KOPT-K1 (cell line): ENCODE results near the gene AADAC.
"Not testable (repeated sequence)": the region's sequence is repeated elsewhere in the genome, so short reads cannot be mapped to it uniquely, and the experiment has no call there.

Experiments used
- H3K27ac ChIP-seq: fragments of 200-600 bp; sonication (generic); 2 replicates; pipeline ENCODE4 v1.5.1; 2016; ENCODE audit warnings: antibody characterized with exemption, mild to moderate bottlenecking, low read depth, low read length; ENCODE audit not compliant: poor library complexity, severe bottlenecking
- H3K36me3 ChIP-seq: fragments of 200-600 bp; sonication (generic); 2 replicates; pipeline ENCODE4 v1.5.1; 2017; ENCODE audit warnings: antibody characterized with exemption, mild to moderate bottlenecking, low read length, moderate library complexity; ENCODE audit not compliant: insufficient read depth
- H3K9me3 ChIP-seq: fragments of 200-600 bp; sonication (generic); 2 replicates; pipeline ENCODE4 v1.5.1; 2017; ENCODE audit warnings: antibody characterized with exemption, low read length, mild to moderate bottlenecking; ENCODE audit not compliant: insufficient read depth, poor library complexity, severe bottlenecking

AADAC gene

GRCh38 chr3:151789853-151790463, 24.0 kb upstream of the AADAC start:
- no peaks in the 10 kb centered on the region for H3K9me3 ChIP-seq
- H3K36me3 ChIP-seq = no peaks in the 10 kb centered on the region
- no peak overlapping the region for H3K27ac ChIP-seq

- not testable (repeated sequence) for H3K27ac ChIP-seq, H3K36me3 ChIP-seq
Observed at GRCh38 chr3:151790763-151791162, 23.2 kb upstream of the AADAC start.

GRCh38 chr3:151792411-151792810, 21.5 kb upstream of the AADAC start:
- no peaks in the 10 kb centered on the region for H3K9me3 ChIP-seq
- H3K27ac ChIP-seq = no peak overlapping the region
- no peaks in the 10 kb centered on the region for H3K36me3 ChIP-seq

More at GRCh38 chr3:151790763-151791162, 23.2 kb upstream of the AADAC start:
- not testable (repeated sequence) for H3K9me3 ChIP-seq

GRCh38 chr3:151793636-151794035, 20.3 kb upstream of the AADAC start:
- Histone ChIP-seq H3K9me3 (no peaks in the 10 kb centered on the region), H3K27ac (no peak overlapping the region), H3K36me3 (no peaks in the 10 kb centered on the region)

GRCh38 chr3:151794080-151794479, 19.8 kb upstream of the AADAC start:
- Histone ChIP-seq H3K36me3 (no peaks in the 10 kb centered on the region), H3K9me3 (no peaks in the 10 kb centered on the region), H3K27ac (no peak overlapping the region)

- no peaks in the 10 kb centered on the region for H3K9me3 ChIP-seq
- H3K36me3 ChIP-seq = no peaks in the 10 kb centered on the region
- no peak overlapping the region for H3K27ac ChIP-seq
Observed at GRCh38 chr3:151795276-151795675, 18.6 kb upstream of the AADAC start.

GRCh38 chr3:151796105-151796680, 17.7 kb upstream of the AADAC start:
- Histone ChIP-seq H3K27ac (no peak overlapping the region), H3K36me3 (no peaks in the 10 kb centered on the region), H3K9me3 (no peaks in the 10 kb centered on the region)

GRCh38 chr3:151798466-151798865, 15.4 kb upstream of the AADAC start:
- Histone ChIP-seq H3K36me3 (no peaks in the 10 kb centered on the region), H3K27ac (no peak overlapping the region), H3K9me3 (no peaks in the 10 kb centered on the region)

- H3K36me3 ChIP-seq = no peaks in the 10 kb centered on the region
- H3K9me3 ChIP-seq = no peaks in the 10 kb centered on the region
- no peak overlapping the region for H3K27ac ChIP-seq
Observed at GRCh38 chr3:151800431-151800830, 13.5 kb upstream of the AADAC start.

GRCh38 chr3:151804267-151804666, 9.6 kb upstream of the AADAC start:
- no peaks in the 10 kb centered on the region for H3K36me3 ChIP-seq
- H3K9me3 ChIP-seq = peaks cover 20% of the 10 kb centered on the region
- no peak overlapping the region for H3K27ac ChIP-seq

- peaks cover 31% of the 10 kb centered on the region for H3K9me3 ChIP-seq
- H3K27ac ChIP-seq = no peak overlapping the region
- H3K36me3 ChIP-seq = no peaks in the 10 kb centered on the region
Observed at GRCh38 chr3:151806838-151807237, 7.1 kb upstream of the AADAC start.

GRCh38 chr3:151808926-151809325, 5.0 kb upstream of the AADAC start:
- not testable (repeated sequence) for H3K36me3 ChIP-seq, H3K27ac ChIP-seq
- H3K9me3 ChIP-seq = peaks cover 31% of the 10 kb centered on the region

GRCh38 chr3:151811474-151811873, 2.4 kb upstream of the AADAC start:
- Histone ChIP-seq H3K9me3 (peaks cover 31% of the 10 kb centered on the region), H3K36me3 (no peaks in the 10 kb centered on the region), H3K27ac (no peak overlapping the region)

- peaks cover 7% of the 10 kb centered on the region for H3K9me3 ChIP-seq
- no peak overlapping the region for H3K27ac ChIP-seq
- no peaks in the 10 kb centered on the region for H3K36me3 ChIP-seq
Observed at GRCh38 chr3:151814588-151814987, 672 bp downstream of the AADAC start.

- Histone ChIP-seq H3K9me3 (no peaks in the 10 kb centered on the region), H3K36me3 (no peaks in the 10 kb centered on the region), H3K27ac (no peak overlapping the region)
Observed at GRCh38 chr3:151816091-151816604, 2.2 kb downstream of the AADAC start.

GRCh38 chr3:151817473-151817872, 3.6 kb downstream of the AADAC start:
- no peaks in the 10 kb centered on the region for H3K9me3 ChIP-seq
- H3K27ac ChIP-seq = no peak overlapping the region
- no peaks in the 10 kb centered on the region for H3K36me3 ChIP-seq
